ENCODE data around the gene KANSL1L.

The KANSL1L gene

GRCh38 chr2:210128961-210129360 lies 42.2 kb downstream of the KANSL1L start:
- DNase-seq = no peak
- H3K4me2 ChIP-seq (ENCODE audit: low read depth, low read length) = no peak overlapping the region
- H3K9me3 ChIP-seq (replicated peaks; ENCODE audit: insufficient read depth, low read length) = no peaks in the 10 kb centered on the region
- no peaks in the 10 kb centered on the region for H3K4me1 ChIP-seq (ENCODE audit: low read length)
- H2AFZ ChIP-seq (ENCODE audit: low read length) = no peak overlapping the region
- H3K27ac ChIP-seq (ENCODE audit: low read length) = no peak overlapping the region
- no peak overlapping the region for H3K4me3 ChIP-seq (ENCODE audit: low read length)
- H3K79me2 ChIP-seq (ENCODE audit: low read length) = no peaks in the 10 kb centered on the region
- H3K9me2 ChIP-seq (replicated peaks; ENCODE audit: insufficient read depth, low read length) = no peaks in the 10 kb centered on the region
- H3K27me3 ChIP-seq (replicated peaks; ENCODE audit: insufficient read depth, low read length) = no peaks in the 10 kb centered on the region
- H4K20me1 ChIP-seq (ENCODE audit: insufficient read depth, low read length) = no peaks in the 10 kb centered on the region
- H3K9ac ChIP-seq (ENCODE audit: low read length) = no peak overlapping the region
- H3F3A ChIP-seq (ENCODE audit: insufficient read depth, low read length) = no peaks in the 10 kb centered on the region
- TF ChIP-seq CTCF (IDR thresholded peaks at IDR 0.05; ENCODE audit: low read length) = no peak
- TF ChIP-seq EZH2 (optimal IDR thresholded peaks at IDR 0.05; ENCODE audit: low read depth, low read length) = no peak
- TF ChIP-seq EZH2phosphoT487 (IDR thresholded peaks at IDR 0.05; ENCODE audit: low read length) = no peak
- no peaks in the 10 kb centered on the region for H3K36me3 ChIP-seq (replicated peaks; ENCODE audit: insufficient read depth, low read length)

GRCh38 chr2:210113614-210114235 lies 57.5 kb downstream of the KANSL1L start:
- Histone ChIP-seq H3K27me3 (replicated peaks; ENCODE audit: insufficient read depth, low read length) (no peaks in the 10 kb centered on the region), H3K4me3 (ENCODE audit: low read length) (no peak overlapping the region), H3F3A (ENCODE audit: insufficient read depth, low read length) (no peaks in the 10 kb centered on the region), H3K9me2 (replicated peaks; ENCODE audit: insufficient read depth, low read length) (no peaks in the 10 kb centered on the region), H3K79me2 (ENCODE audit: low read length) (no peaks in the 10 kb centered on the region), H3K4me1 (ENCODE audit: low read length) (no peaks in the 10 kb centered on the region), H3K36me3 (replicated peaks; ENCODE audit: insufficient read depth, low read length) (no peaks in the 10 kb centered on the region), H3K4me2 (ENCODE audit: low read depth, low read length) (no peak overlapping the region), H2AFZ (ENCODE audit: low read length) (no peak overlapping the region), H3K9me3 (replicated peaks; ENCODE audit: insufficient read depth, low read length) (no peaks in the 10 kb centered on the region), H3K27ac (ENCODE audit: low read length) (no peak overlapping the region), H4K20me1 (ENCODE audit: insufficient read depth, low read length) (no peaks in the 10 kb centered on the region), H3K9ac (ENCODE audit: low read length) (no peak overlapping the region)
- TF ChIP-seq EZH2phosphoT487 (IDR thresholded peaks at IDR 0.05; ENCODE audit: low read length) (no peak), EZH2 (optimal IDR thresholded peaks at IDR 0.05; ENCODE audit: low read depth, low read length) (no peak), CTCF (IDR thresholded peaks at IDR 0.05; ENCODE audit: low read length) (no peak)
- no peak for DNase-seq

- no peaks in the 10 kb centered on the region for H3K36me3 ChIP-seq (replicated peaks; ENCODE audit: insufficient read depth, low read length)
- DNase-seq = no peak
Observed at GRCh38 chr2:210112871-210113270, 58.3 kb downstream of the KANSL1L start.

More at GRCh38 chr2:210112871-210113270, 58.3 kb downstream of the KANSL1L start:
- Histone ChIP-seq H3K27ac (ENCODE audit: low read length) (no peak overlapping the region), H3K4me1 (ENCODE audit: low read length) (no peaks in the 10 kb centered on the region), H3K4me2 (ENCODE audit: low read depth, low read length) (no peak overlapping the region), H3F3A (ENCODE audit: insufficient read depth, low read length) (no peaks in the 10 kb centered on the region), H3K9me3 (replicated peaks; ENCODE audit: insufficient read depth, low read length) (no peaks in the 10 kb centered on the region), H2AFZ (ENCODE audit: low read length) (no peak overlapping the region), H4K20me1 (ENCODE audit: insufficient read depth, low read length) (no peaks in the 10 kb centered on the region), H3K79me2 (ENCODE audit: low read length) (no peaks in the 10 kb centered on the region), H3K27me3 (replicated peaks; ENCODE audit: insufficient read depth, low read length) (no peaks in the 10 kb centered on the region), H3K9ac (ENCODE audit: low read length) (no peak overlapping the region), H3K4me3 (ENCODE audit: low read length) (no peak overlapping the region), H3K9me2 (replicated peaks; ENCODE audit: insufficient read depth, low read length) (no peaks in the 10 kb centered on the region)
- no peak for TF ChIP-seq CTCF (IDR thresholded peaks at IDR 0.05; ENCODE audit: low read length)
- TF ChIP-seq EZH2phosphoT487 (IDR thresholded peaks at IDR 0.05; ENCODE audit: low read length) = no peak
- no peak for TF ChIP-seq EZH2 (optimal IDR thresholded peaks at IDR 0.05; ENCODE audit: low read depth, low read length)

Data from MM.1S (cell line).